HEK293 (cell line): Measurements from ENCODE around the gene CPNE8.

Experiments
- BCL6B ChIP-seq: fragments of 450-650 bp; formaldehyde crosslinking; IDR thresholded peaks from 2 replicates; pipeline ENCODE4 v1.5.1; 2017; ENCODE audit warnings: missing biosample characterization, missing genetic modification characterization
- REPIN1 ChIP-seq: fragments of 450-650 bp; formaldehyde crosslinking; IDR thresholded peaks from 2 replicates; pipeline ENCODE4 v1.5.1; 2017; ENCODE audit warnings: missing biosample characterization, missing genetic modification characterization, low read depth
- SCRT2 ChIP-seq: fragments of 450-650 bp; formaldehyde crosslinking; IDR thresholded peaks from 2 replicates; pipeline ENCODE4 v1.5.1; 2016; ENCODE audit warnings: missing biosample characterization, missing genetic modification characterization
- TCF7L2 ChIP-seq: IDR thresholded peaks from 2 replicates; pipeline ENCODE4 v1.6.1; 2011; ENCODE audit warnings: low read depth, mild to moderate bottlenecking, inconsistent platforms, low read length, moderate library complexity, borderline replicate concordance
- TSHZ1 ChIP-seq: fragments of 450-650 bp; formaldehyde crosslinking; IDR thresholded peaks from 2 replicates; pipeline ENCODE4 v1.5.1; 2016; ENCODE audit warnings: missing biosample characterization, missing genetic modification characterization, borderline replicate concordance
- ZBTB11 ChIP-seq: fragments of 450-650 bp; formaldehyde crosslinking; conservative IDR thresholded peaks from 2 replicates; pipeline ENCODE4 v1.5.1; 2016; ENCODE audit warnings: low read depth, missing biosample characterization, missing genetic modification characterization
- ZBTB17 ChIP-seq: fragments of 450-650 bp; formaldehyde crosslinking; IDR thresholded peaks from 2 replicates; pipeline ENCODE4 v1.5.1; 2016; ENCODE audit warnings: missing biosample characterization, missing genetic modification characterization
- ZBTB48 ChIP-seq: fragments of 450-650 bp; formaldehyde crosslinking; IDR thresholded peaks from 2 replicates; pipeline ENCODE4 v1.5.1; 2016; ENCODE audit warnings: missing biosample characterization, missing genetic modification characterization
- ZFP41 ChIP-seq: fragments of 450-650 bp; formaldehyde crosslinking; IDR thresholded peaks from 2 replicates; pipeline ENCODE4 v1.5.1; 2016; ENCODE audit warnings: missing biosample characterization, missing genetic modification characterization, borderline replicate concordance
- ZFP69B ChIP-seq: fragments of 450-650 bp; formaldehyde crosslinking; IDR thresholded peaks from 2 replicates; pipeline ENCODE4 v1.5.1; 2016; ENCODE audit warnings: missing biosample characterization, missing genetic modification characterization
- ZNF133 ChIP-seq: fragments of 450-650 bp; formaldehyde crosslinking; IDR thresholded peaks from 2 replicates; pipeline ENCODE4 v1.5.1; 2016; ENCODE audit warnings: missing biosample characterization, missing genetic modification characterization
- ZNF157 ChIP-seq: fragments of 450-650 bp; formaldehyde crosslinking; IDR thresholded peaks from 2 replicates; pipeline ENCODE4 v1.5.1; 2016; ENCODE audit warnings: missing biosample characterization, missing genetic modification characterization
- ZNF18 ChIP-seq: fragments of 450-650 bp; formaldehyde crosslinking; IDR thresholded peaks from 2 replicates; pipeline ENCODE4 v1.5.1; 2016; ENCODE audit warnings: missing biosample characterization, missing genetic modification characterization
- ZNF214 ChIP-seq: fragments of 450-650 bp; formaldehyde crosslinking; IDR thresholded peaks from 2 replicates; pipeline ENCODE4 v1.5.1; 2017; ENCODE audit warnings: missing biosample characterization, mild to moderate bottlenecking, missing genetic modification characterization, borderline replicate concordance
- ZNF239 ChIP-seq: fragments of 450-650 bp; formaldehyde crosslinking; IDR thresholded peaks from 2 replicates; pipeline ENCODE4 v1.5.1; 2016; ENCODE audit warnings: missing biosample characterization, missing genetic modification characterization
- ZNF274 ChIP-seq, 2 experiments: fragments of 200-500 bp in 1 of 2; fragments of 450-650 bp in 1 of 2; sonication (Bioruptor generic) in 1 of 2; formaldehyde crosslinking in 1 of 2; IDR thresholded peaks; 2 replicates each; pipeline versions ENCODE4 v1.5.1 to v1.6.1; 2014 to 2016; ENCODE audit warnings: borderline replicate concordance in 1 of 2, inconsistent platforms in 1 of 2, low read length in 1 of 2, missing biosample characterization in 1 of 2, missing genetic modification characterization in 1 of 2
- ZNF335 ChIP-seq: fragments of 450-650 bp; formaldehyde crosslinking; conservative IDR thresholded peaks from 2 replicates; pipeline ENCODE4 v1.5.1; 2016; ENCODE audit warnings: missing biosample characterization, missing genetic modification characterization
- ZNF426 ChIP-seq: fragments of 450-650 bp; formaldehyde crosslinking; IDR thresholded peaks from 2 replicates; pipeline ENCODE4 v1.5.1; 2017; ENCODE audit warnings: missing biosample characterization, missing genetic modification characterization, mild to moderate bottlenecking, inconsistent platforms, moderate library complexity
- ZNF433 ChIP-seq: fragments of 450-650 bp; formaldehyde crosslinking; IDR thresholded peaks from 2 replicates; pipeline ENCODE4 v1.5.1; 2016; ENCODE audit warnings: missing biosample characterization, missing genetic modification characterization, low read depth
- ZNF514 ChIP-seq: fragments of 450-650 bp; formaldehyde crosslinking; IDR thresholded peaks from 2 replicates; pipeline ENCODE4 v1.5.1; 2016; ENCODE audit warnings: missing biosample characterization, missing genetic modification characterization
- ZNF585B ChIP-seq: fragments of 450-650 bp; formaldehyde crosslinking; IDR thresholded peaks from 2 replicates; pipeline ENCODE4 v1.5.1; 2016; ENCODE audit warnings: missing biosample characterization, missing genetic modification characterization
- ZNF596 ChIP-seq: fragments of 450-650 bp; IDR thresholded peaks from 2 replicates; pipeline ENCODE4 v1.5.0; 2018; ENCODE audit warnings: missing biosample characterization, mild to moderate bottlenecking, missing genetic modification characterization, moderate library complexity
- ZNF600 ChIP-seq: fragments of 450-650 bp; formaldehyde crosslinking; IDR thresholded peaks from 2 replicates; pipeline ENCODE4 v1.5.1; 2016; ENCODE audit warnings: missing biosample characterization, missing genetic modification characterization
- ZNF610 ChIP-seq: fragments of 450-650 bp; formaldehyde crosslinking; IDR thresholded peaks from 2 replicates; pipeline ENCODE4 v1.5.1; 2016; ENCODE audit warnings: missing biosample characterization, missing genetic modification characterization, borderline replicate concordance
- ZNF623 ChIP-seq: fragments of 450-650 bp; formaldehyde crosslinking; IDR thresholded peaks from 2 replicates; pipeline ENCODE4 v1.5.1; 2016; ENCODE audit warnings: missing biosample characterization, missing genetic modification characterization
- ZNF626 ChIP-seq: fragments of 450-650 bp; sonication (Bioruptor Pico); formaldehyde crosslinking; IDR thresholded peaks from 2 replicates; pipeline ENCODE4 v1.5.1; 2018; ENCODE audit warnings: missing biosample characterization, missing genetic modification characterization, inconsistent platforms
- ZNF677 ChIP-seq: fragments of 450-650 bp; IDR thresholded peaks from 2 replicates; pipeline ENCODE4 v1.5.0; 2018; ENCODE audit warnings: missing biosample characterization, mild to moderate bottlenecking, missing genetic modification characterization, moderate library complexity
- ZNF701 ChIP-seq: fragments of 450-650 bp; formaldehyde crosslinking; IDR thresholded peaks from 2 replicates; pipeline ENCODE4 v1.5.1; 2016; ENCODE audit warnings: missing biosample characterization, missing genetic modification characterization
- ZNF768 ChIP-seq: fragments of 450-650 bp; formaldehyde crosslinking; IDR thresholded peaks from 2 replicates; pipeline ENCODE4 v1.5.1; 2018; ENCODE audit warnings: missing biosample characterization, mild to moderate bottlenecking, missing genetic modification characterization
- ZNF785 ChIP-seq: fragments of 450-650 bp; formaldehyde crosslinking; IDR thresholded peaks from 2 replicates; pipeline ENCODE4 v1.5.1; 2016; ENCODE audit warnings: missing biosample characterization, missing genetic modification characterization
- ZSCAN30 ChIP-seq: fragments of 450-650 bp; IDR thresholded peaks from 2 replicates; pipeline ENCODE4 v1.5.1; 2018; ENCODE audit warnings: missing biosample characterization, mild to moderate bottlenecking, missing genetic modification characterization, moderate library complexity

The CPNE8 gene

GRCh38 chr12:38906482-38907200 is 1.2 kb upstream of the CPNE8 start (continued):
- no peak for TF ChIP-seq ZNF214 (tag by site-specific recombination)
- TF ChIP-seq ZBTB11 (tag by site-specific recombination): peak; percentile 82
- TF ChIP-seq ZNF585B (tag by site-specific recombination): no peak
- TF ChIP-seq ZNF157 (tag by site-specific recombination): no peak
- no peak for TF ChIP-seq SCRT2 (tag by site-specific recombination)
- peak; percentile 84 for TF ChIP-seq ZNF335 (tag by site-specific recombination)
- TF ChIP-seq ZNF239: no peak
- TF ChIP-seq ZNF677: no peak
- TF ChIP-seq TSHZ1 (tag by site-specific recombination): peak; percentile 54; the same call in 1 of the 2 replicates
- no peak for TF ChIP-seq ZNF701 (tag by site-specific recombination)
- TF ChIP-seq BCL6B (tag by site-specific recombination): no peak
- TF ChIP-seq ZNF600: peak; percentile 87
- no peak for TF ChIP-seq ZNF596 (tag by site-specific recombination)
- no peak for TF ChIP-seq ZNF623 (tag by site-specific recombination)
- TF ChIP-seq ZBTB48 (tag by site-specific recombination): peak; percentile 87
- TF ChIP-seq ZFP69B (tag by site-specific recombination): peak; percentile 53; the same call in 1 of the 2 replicates
- TF ChIP-seq ZNF610 (tag by site-specific recombination): peak; percentile 91; the same call in 1 of the 2 replicates
- no peak for TF ChIP-seq ZNF514 (tag by site-specific recombination)
- TF ChIP-seq ZNF18 (tag by site-specific recombination): 0 out of 2 replicates have a peak, but pooled peaks have one; percentile 30
- TF ChIP-seq ZFP41 (tag by site-specific recombination): no peak
- TF ChIP-seq ZNF626 (tag by site-specific recombination): no peak
- TF ChIP-seq REPIN1 (tag by site-specific recombination): no peak
- peak; percentile 83 for TF ChIP-seq ZBTB17
- TF ChIP-seq ZNF274 (IDR thresholded peaks at IDR 0.05; ENCODE audit: low read length): no peak
- no peak for TF ChIP-seq ZNF274 (tag by site-specific recombination; IDR thresholded peaks at IDR 0.05; ENCODE audit: borderline replicate concordance)
- no peak for TF ChIP-seq ZNF426 (tag by site-specific recombination)
- no peak for TF ChIP-seq TCF7L2
- TF ChIP-seq ZNF433 (tag by site-specific recombination): no peak
- peak; percentile 97 for TF ChIP-seq ZSCAN30 (tag by site-specific recombination)
- no peak for TF ChIP-seq ZNF768 (tag by site-specific recombination)
- no peak for TF ChIP-seq ZNF785
- no peak for TF ChIP-seq ZNF133 (tag by site-specific recombination)
